Fibroblast of lung (primary cell): ENCODE measurements around the gene PPM1A. TPM values are rescaled to one million over a fixed set of nuclear protein-coding genes. Genes with fewer than 3 reads are reported as not detected.

Experiments used
- DNase-seq, 2 donors: peaks; one replicate each; pipeline versions ENCODE4 v3.0.0 to v3.0.0-alpha.2; 2010; ENCODE audit warnings: low read depth in 2 of 2
- H2AFZ ChIP-seq: 2 replicates; pipeline ENCODE4 v1.5.1; 2012; ENCODE audit warnings: low read length, control low read depth, inconsistent platforms
- H3K27ac ChIP-seq: 2 replicates; pipeline ENCODE4 v1.5.1; 2011; ENCODE audit warnings: low read length, control low read depth; ENCODE audit not compliant: insufficient read depth
- H3K27me3 ChIP-seq: 2 replicates; pipeline ENCODE4 v1.5.1; 2011; ENCODE audit warnings: mild to moderate bottlenecking, low read length; ENCODE audit not compliant: control insufficient read depth, insufficient read depth
- H3K36me3 ChIP-seq: 2 replicates; pipeline ENCODE4 v1.5.1; 2011; ENCODE audit warnings: low read length; ENCODE audit not compliant: control insufficient read depth, insufficient read depth
- H3K4me1 ChIP-seq: 2 replicates; pipeline ENCODE4 v1.5.1; 2011; ENCODE audit warnings: low read length; ENCODE audit not compliant: control insufficient read depth, insufficient read depth; ENCODE audit errors: extremely low read depth
- H3K4me2 ChIP-seq: 2 replicates; pipeline ENCODE4 v1.5.1; 2011; ENCODE audit warnings: low read length, control low read depth; ENCODE audit not compliant: insufficient read depth; ENCODE audit errors: extremely low read depth
- H3K4me3 ChIP-seq, 4 experiments: fragments of 200-600 bp in 1 of 4; sonication (generic) in 1 of 4; replicated peaks in 1 of 4; 2 replicates each; pipeline ENCODE4 v1.5.1; 2011 to 2016; ENCODE audit warnings: low read length in 4 of 4, low read depth in 3 of 4, mild to moderate bottlenecking in 3 of 4, control low read depth in 2 of 4, inconsistent platforms in 1 of 4, mixed read lengths in 1 of 4; ENCODE audit not compliant: insufficient read depth in 1 of 4; ENCODE audit errors: control extremely low read depth in 1 of 4
- H3K79me2 ChIP-seq: 2 replicates; pipeline ENCODE4 v1.5.1; 2012; ENCODE audit warnings: mild to moderate bottlenecking, low read length, inconsistent platforms; ENCODE audit not compliant: control insufficient read depth, insufficient read depth
- H3K9ac ChIP-seq: 2 replicates; pipeline ENCODE4 v1.5.1; 2011; ENCODE audit warnings: mild to moderate bottlenecking, low read length, control low read depth; ENCODE audit not compliant: insufficient read depth
- H3K9me3 ChIP-seq: 2 replicates; pipeline ENCODE4 v1.5.1; 2012; ENCODE audit warnings: low read depth, low read length; ENCODE audit not compliant: control insufficient read depth, insufficient read depth
- H4K20me1 ChIP-seq: 2 replicates; pipeline ENCODE4 v1.5.1; 2011; ENCODE audit warnings: low read length; ENCODE audit not compliant: control insufficient read depth, insufficient read depth; ENCODE audit errors: extremely low read depth
- CTCF ChIP-seq, 2 donors: IDR thresholded peaks in 1 of 2; conservative IDR thresholded peaks in 1 of 2; 1 replicate in 1 of 2; 2 replicates in 1 of 2; pipeline ENCODE4 v1.5.1; 2011 to 2012; ENCODE audit warnings: low read length in 2 of 2, control low read depth in 1 of 2, inconsistent platforms in 1 of 2, low read depth in 1 of 2, mild to moderate bottlenecking in 1 of 2
- EZH2 ChIP-seq: IDR thresholded peaks from 2 replicates; pipeline ENCODE4 v1.5.1; 2012; ENCODE audit warnings: low read length, control low read depth, mild to moderate bottlenecking; ENCODE audit errors: missing control alignments
- polyA plus RNA-seq, 2 donors: library from polyadenylated mRNA; depleted of rRNA in 1 of 2; stranded (reverse) in 1 of 2; unstranded in 1 of 2; fragments of >200 nt; gene quantifications; 2 replicates each; pipeline ENCODE4 v1.2.1, GENCODE V29; 2011 to 2012; ENCODE audit warnings: missing spikeins in 1 of 2
- total RNA-seq: library from RNA; depleted of rRNA; stranded (reverse); fragments of >200 nt; gene quantifications from 2 replicates; pipeline ENCODE4 v1.2.1, GENCODE V29; 2014

Gene PPM1A
- total and polyA plus RNA-seq, 2 donors (not counting 1 experiment from before 2014, with no cell fraction given) = 25.9 to 51.3 TPM

- H3K27me3 ChIP-seq = no peaks in the 10 kb centered on the region
- H3K4me3 ChIP-seq = no peak overlapping the region
- no peak overlapping the region for H3K4me2 ChIP-seq
- H3K9me3 ChIP-seq = no peaks in the 10 kb centered on the region
- no peak overlapping the region for H3K9ac ChIP-seq
- H4K20me1 ChIP-seq = no peaks in the 10 kb centered on the region
- TF ChIP-seq EZH2 (no peak), CTCF (conservative IDR thresholded peaks at IDR 0.05 in 1 of 2, IDR thresholded peaks at IDR 0.05 in 1 of 2; ENCODE audit: low read depth in 1 of 2, low read length in 2 of 2) (no peak)
- H3K36me3 ChIP-seq = peaks cover 2% of the 10 kb centered on the region
- no peaks in the 10 kb centered on the region for H3K79me2 ChIP-seq
- H3K4me1 ChIP-seq = no peaks in the 10 kb centered on the region
- DNase-seq = peak in 1 of 2 donors; percentile 9
- H2AFZ ChIP-seq = no peak overlapping the region
- no peak overlapping the region for H3K27ac ChIP-seq
Observed at GRCh38 chr14:60294411-60295069, 45.5 kb downstream of the PPM1A start.

- Histone ChIP-seq H3K4me1 (no peaks in the 10 kb centered on the region), H3K27ac (no peak overlapping the region), H3K36me3 (no peaks in the 10 kb centered on the region), H3K4me2 (no peak overlapping the region), H3K27me3 (no peaks in the 10 kb centered on the region), H3K79me2 (no peaks in the 10 kb centered on the region), H4K20me1 (no peaks in the 10 kb centered on the region), H2AFZ (no peak overlapping the region), H3K9ac (no peak overlapping the region), H3K9me3 (no peaks in the 10 kb centered on the region), H3K4me3 (no peak overlapping the region)
- DNase-seq = no peak
- TF ChIP-seq EZH2 (no peak), CTCF (conservative IDR thresholded peaks at IDR 0.05 in 1 of 2, IDR thresholded peaks at IDR 0.05 in 1 of 2; ENCODE audit: low read depth in 1 of 2, low read length in 2 of 2) (no peak)
Observed at GRCh38 chr14:60300019-60300418, 51.0 kb downstream of the PPM1A start.

DNA sequence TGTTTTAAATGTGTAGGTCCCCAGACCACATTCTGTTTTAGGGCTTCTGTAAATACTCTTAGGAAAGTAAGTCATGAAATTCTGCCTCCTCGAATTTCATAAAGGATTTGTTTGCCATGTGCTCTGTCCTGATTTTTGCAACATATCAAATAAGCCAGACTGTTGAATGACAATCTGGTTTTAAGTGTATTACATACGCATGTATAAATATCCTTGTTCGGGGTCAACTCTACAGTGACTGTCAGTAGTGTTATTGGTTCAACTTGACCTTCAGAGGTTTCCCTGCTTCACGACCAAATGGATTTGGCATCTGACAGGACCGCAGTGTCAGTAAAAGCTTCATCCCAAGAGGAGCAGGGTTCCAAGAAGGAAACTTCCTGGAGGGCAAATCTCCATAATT, 52.7 kb downstream of the PPM1A start:
- Histone ChIP-seq H3K27me3 (no peaks in the 10 kb centered on the region), H3K79me2 (no peaks in the 10 kb centered on the region), H2AFZ (no peak overlapping the region), H3K9ac (no peak overlapping the region), H3K4me3 (no peak overlapping the region), H3K36me3 (no peaks in the 10 kb centered on the region), H4K20me1 (no peaks in the 10 kb centered on the region), H3K4me2 (no peak overlapping the region), H3K9me3 (no peaks in the 10 kb centered on the region), H3K27ac (no peak overlapping the region), H3K4me1 (no peaks in the 10 kb centered on the region)
- DNase-seq = no peak
- TF ChIP-seq EZH2 (no peak), CTCF (conservative IDR thresholded peaks at IDR 0.05 in 1 of 2, IDR thresholded peaks at IDR 0.05 in 1 of 2; ENCODE audit: low read depth in 1 of 2, low read length in 2 of 2) (no peak)
